ENCODE measurements around the gene SNTB2.
"Not testable (repeated sequence)": the region's sequence is repeated elsewhere in the genome, so short reads cannot be mapped to it uniquely, and the experiment has no call there.

SNTB2 gene

GRCh38 chr16:69294051-69294450, 107.1 kb downstream of the SNTB2 start:
- no peak for DNase-seq

- DNase-seq = not testable (repeated sequence)
Measured at GRCh38 chr16:69296771-69297170, 109.8 kb downstream of the SNTB2 start.

GRCh38 chr16:69298261-69298660, 111.3 kb downstream of the SNTB2 start:
- DNase-seq = no peak

GRCh38 chr16:69301187-69301586, 114.2 kb downstream of the SNTB2 start:
- no peak for DNase-seq

- no peak for DNase-seq
Measured at GRCh38 chr16:69301861-69302260, 114.9 kb downstream of the SNTB2 start.

GRCh38 chr16:69302301-69302700, 115.3 kb downstream of the SNTB2 start:
- DNase-seq = no peak

GRCh38 chr16:69306031-69306430, 119.1 kb downstream of the SNTB2 start:
- DNase-seq = no peak

GRCh38 chr16:69307091-69307490, 120.1 kb downstream of the SNTB2 start:
- no peak for DNase-seq

GRCh38 chr16:69307856-69308255, 120.9 kb downstream of the SNTB2 start:
- no peak for DNase-seq

- no peak for DNase-seq
Measured at GRCh38 chr16:69309316-69309715, 122.4 kb downstream of the SNTB2 start.

GRCh38 chr16:69310653-69311532, 123.9 kb downstream of the SNTB2 start, which contains the start of gene VPS4A:
Gene VPS4A (plus strand): TSS chr16:69311350. CDS start chr16:69311512, 162 bp downstream.
- DNase-seq = peak; percentile 98

- DNase-seq = peak; percentile 41
Measured at GRCh38 chr16:69311533-69312387, 124.8 kb downstream of the SNTB2 start.

GRCh38 chr16:69313469-69313868, 126.5 kb downstream of the SNTB2 start:
- DNase-seq = no peak

- no peak for DNase-seq
Measured at GRCh38 chr16:69314534-69314933, 127.6 kb downstream of the SNTB2 start.

- DNase-seq = no peak
Measured at GRCh38 chr16:69315486-69316311, 128.7 kb downstream of the SNTB2 start.

- no peak for DNase-seq
Measured at GRCh38 chr16:69316595-69317034, 129.7 kb downstream of the SNTB2 start.

GRCh38 chr16:69318177-69318910, 131.4 kb downstream of the SNTB2 start:
- DNase-seq = no peak

GRCh38 chr16:69318911-69319289, 131.9 kb downstream of the SNTB2 start:
- no peak for DNase-seq

- DNase-seq = no peak
Measured at GRCh38 chr16:69319381-69319780, 132.4 kb downstream of the SNTB2 start.

GRCh38 chr16:69319826-69320739, 133.1 kb downstream of the SNTB2 start:
- no peak for DNase-seq

- DNase-seq = no peak
Measured at GRCh38 chr16:69320740-69321073, 133.7 kb downstream of the SNTB2 start.

Data from CD4-positive, alpha-beta T cell treated with Interleukin-10 for 1 hour (primary cell).